ENCODE results near the gene DSC1.
"Not testable (repeated sequence)": the region's sequence is repeated elsewhere in the genome, so short reads cannot be mapped to it uniquely, and the experiment has no call there.

Gene DSC1

DNA sequence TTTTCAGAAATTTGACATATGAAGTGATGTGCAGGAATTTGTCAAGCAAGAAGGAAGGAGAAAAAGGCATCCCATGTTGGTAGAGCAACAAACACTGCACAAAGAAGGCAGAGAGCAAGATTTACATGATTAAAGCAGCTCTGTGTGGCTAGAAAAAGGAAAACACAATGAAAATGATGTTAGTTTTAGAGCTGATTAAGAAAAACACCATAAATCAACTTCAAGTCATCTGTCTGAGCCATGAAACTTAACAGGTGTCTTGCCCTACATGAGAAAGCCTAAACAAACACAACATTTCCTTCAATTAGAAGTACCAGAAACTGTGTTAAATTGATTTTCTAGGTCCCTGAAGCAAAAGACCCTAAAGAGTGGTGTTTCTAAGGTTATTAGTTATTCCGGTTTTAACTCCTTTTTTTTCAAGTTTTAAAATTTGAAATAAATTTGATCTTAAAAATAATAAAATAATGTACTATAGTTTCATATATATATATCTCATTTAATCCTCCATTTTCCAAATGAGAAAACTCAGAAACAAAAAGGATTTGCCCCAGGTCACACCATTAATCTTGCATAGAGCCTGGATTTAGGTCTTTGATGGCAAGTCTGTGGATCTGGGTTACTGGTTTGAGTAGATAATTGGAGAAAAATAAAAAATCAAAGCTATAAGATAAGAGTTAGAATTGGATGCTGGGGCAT is 8.6 kb upstream of the DSC1 start:
- no peak for DNase-seq

- no peak for DNase-seq
Measured at GRCh38 chr18:31170335-31170734, 7.7 kb upstream of the DSC1 start.

GRCh38 chr18:31162419-31162793 is 250 bp downstream of the DSC1 start:
- DNase-seq = no peak

GRCh38 chr18:31161757-31162418 is 768 bp downstream of the DSC1 start:
- no peak for DNase-seq

GRCh38 chr18:31156821-31157763 is 5.6 kb downstream of the DSC1 start:
- no peak for DNase-seq

DNA sequence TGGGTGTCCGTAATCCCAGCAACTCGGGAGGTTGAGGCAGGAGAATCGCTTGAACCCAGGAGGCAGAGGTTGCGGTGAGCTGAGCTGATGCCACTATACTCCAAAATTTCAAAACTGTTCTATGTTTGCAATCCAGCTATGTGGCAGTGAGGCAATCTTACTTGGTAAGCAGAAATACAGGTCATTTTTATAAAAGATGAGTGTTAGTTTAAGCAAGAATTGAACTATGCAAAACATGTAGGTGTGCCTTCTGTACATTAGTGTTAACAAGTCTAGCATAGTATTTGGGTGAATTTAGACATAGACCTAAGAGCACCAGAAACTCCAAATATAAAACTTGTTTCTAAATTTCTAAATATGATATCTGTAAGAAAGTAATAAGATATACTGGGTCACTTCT is 7.2 kb downstream of the DSC1 start:
- DNase-seq = no peak

DNA sequence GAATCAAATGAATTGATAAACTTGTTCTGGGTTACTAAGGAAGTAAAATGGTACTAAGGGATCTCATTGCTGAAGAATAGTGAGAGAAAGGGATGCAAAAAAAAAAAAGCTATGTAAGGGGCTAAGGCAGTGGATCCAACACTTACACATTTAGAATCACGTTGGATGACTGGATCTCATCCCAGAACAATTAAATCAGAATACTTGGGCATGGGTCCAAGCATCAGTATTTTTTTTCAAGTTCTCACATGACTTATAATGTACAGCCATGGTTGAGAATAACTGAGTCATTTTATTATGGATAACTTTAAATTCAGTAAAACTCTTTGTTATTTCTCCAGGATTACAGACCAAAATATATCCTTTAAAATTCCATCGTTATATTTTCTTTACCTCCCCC is 8.5 kb downstream of the DSC1 start:
- no peak for DNase-seq

GRCh38 chr18:31149351-31149750 is 13.3 kb downstream of the DSC1 start:
- no peak for DNase-seq

DNA sequence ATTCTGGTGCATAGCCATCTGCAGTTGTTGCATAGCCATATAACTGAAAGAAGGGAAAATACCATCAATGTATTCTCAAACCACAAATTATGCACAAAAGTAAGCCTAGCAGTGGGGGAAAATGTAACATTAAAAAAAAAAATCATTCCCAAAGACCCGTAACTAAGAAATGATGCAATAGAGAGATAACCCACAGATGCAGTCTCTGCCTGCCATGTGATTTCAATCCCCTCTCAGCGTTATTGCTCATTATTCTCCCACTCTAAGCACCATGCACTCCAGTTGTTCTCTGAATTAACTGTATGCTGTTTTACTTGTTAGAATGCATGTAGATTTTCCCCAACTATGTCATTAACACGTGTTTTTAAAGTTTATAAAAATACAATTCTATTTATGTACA is 14.1 kb downstream of the DSC1 start:
- no peak for DNase-seq

DNA sequence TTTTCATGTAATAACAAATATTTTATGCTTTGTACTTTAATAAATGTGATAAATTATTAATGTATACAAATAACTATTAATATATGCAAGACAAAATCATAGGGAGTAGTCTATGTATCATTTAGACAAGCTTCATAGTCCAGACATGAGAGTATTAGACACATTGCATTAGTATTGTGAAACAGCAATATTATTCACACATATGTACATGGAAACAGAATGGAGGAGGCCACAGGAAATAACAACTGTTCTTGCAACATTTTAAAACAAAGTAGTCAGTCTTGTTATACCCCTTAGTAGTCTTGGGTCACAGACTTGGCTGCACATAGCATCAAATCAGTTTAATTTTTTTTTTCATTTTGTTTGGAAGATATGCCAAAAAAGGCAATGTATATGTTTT is 15.8 kb downstream of the DSC1 start:
- DNase-seq = no peak

- DNase-seq = no peak
Measured at GRCh38 chr18:31143025-31143424, 19.6 kb downstream of the DSC1 start.

DNA sequence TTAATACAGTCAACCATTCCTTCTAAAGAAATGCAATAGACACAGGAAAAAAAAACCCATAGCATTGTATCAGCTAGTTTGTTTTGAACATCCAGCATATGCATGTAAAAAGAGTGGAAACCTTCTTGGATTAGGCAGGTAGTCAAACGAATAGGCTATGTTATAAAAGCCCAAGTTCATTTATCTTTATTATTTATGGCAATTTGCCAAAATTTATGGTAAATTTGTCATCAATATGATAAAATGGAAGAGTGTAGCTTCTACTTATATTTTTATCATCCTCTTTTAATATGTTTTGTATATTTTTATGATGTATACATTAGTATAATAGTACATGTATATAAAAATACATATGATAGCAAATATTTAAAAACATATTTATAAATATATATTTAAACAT is 23.9 kb downstream of the DSC1 start:
- DNase-seq = no peak

DNA sequence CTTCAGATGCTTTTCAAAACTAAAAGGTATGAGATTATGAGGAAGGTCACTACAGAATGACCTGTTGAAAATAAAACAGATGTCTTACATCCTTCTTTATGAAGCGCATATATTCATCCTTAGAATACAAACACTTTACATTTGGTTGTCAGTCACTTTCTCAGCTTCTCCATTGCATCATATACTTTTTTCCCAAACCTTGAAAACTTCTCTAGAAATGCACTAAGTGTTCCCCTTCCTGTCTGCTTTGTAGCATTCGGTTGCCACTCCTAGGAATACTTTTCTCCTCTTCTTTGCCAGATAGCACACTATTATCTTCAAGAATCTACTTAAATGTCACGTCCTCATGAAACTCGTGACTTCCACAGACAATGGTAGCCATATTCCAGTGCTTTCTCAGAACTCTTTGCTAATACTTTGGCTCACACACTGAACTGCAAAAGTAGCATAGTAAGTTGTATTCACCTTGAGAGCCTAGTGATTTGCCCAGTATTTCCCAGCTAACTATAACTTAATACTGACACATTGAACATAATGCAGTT is 27.6 kb downstream of the DSC1 start:
- no peak for DNase-seq

DNA sequence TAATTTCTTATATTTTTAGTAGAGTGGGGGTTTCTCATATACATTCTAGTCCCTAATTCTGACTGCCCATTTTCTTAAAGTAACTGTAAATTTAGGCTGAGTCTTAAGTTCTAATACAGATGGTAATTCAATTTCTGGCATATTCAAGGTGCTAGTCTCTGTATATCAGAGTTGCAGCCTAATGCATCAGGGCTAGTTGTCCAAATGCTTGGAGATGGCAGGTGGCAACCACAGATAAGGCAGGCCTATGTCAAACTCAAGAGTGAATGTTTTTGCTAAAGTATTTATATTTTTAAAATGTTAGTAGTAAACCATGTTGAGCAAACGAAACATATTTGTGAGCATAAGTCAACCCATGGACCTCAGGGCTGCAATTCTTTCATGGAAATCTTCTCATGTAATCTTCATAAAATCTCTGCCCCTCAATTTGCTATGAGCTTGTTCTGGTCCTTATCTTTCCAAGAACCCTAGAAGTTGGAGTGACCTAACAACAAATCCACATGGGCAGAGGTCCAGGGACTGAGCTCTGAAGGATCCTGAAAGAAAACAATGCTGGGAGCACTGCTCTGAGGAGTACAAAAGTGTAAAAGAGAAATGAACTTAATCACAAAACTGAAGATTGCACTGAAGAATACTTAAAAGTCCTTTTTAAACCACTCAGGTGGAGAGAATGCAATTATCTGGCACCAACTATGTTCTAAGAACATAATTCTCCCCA is 33.1 kb downstream of the DSC1 start:
- no peak for DNase-seq

GRCh38 chr18:31125878-31126277 is 36.8 kb downstream of the DSC1 start:
- no peak for DNase-seq

DNA sequence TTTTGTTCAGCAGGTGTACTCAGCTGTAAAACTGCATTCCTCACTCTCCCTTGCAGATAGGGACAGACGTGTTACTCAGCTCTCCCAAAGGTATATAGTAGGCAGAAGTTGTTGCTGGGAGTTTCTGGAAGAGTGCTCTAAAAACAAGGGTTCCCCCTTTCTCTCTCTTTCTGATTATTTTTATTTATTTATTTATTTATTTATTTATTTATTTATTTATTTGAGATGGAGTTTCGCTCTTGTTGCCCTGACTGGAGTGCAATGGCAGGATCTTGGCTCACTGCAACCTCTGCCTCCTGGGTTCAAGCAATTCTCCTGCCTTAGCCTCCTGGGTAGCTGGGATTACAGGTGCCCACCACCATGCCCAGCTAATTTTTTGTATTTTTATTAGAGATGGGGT is 39.5 kb downstream of the DSC1 start:
- DNase-seq = not testable (repeated sequence)

- DNase-seq = no peak
Measured at GRCh38 chr18:31120594-31120993, 42.1 kb downstream of the DSC1 start.

DNA sequence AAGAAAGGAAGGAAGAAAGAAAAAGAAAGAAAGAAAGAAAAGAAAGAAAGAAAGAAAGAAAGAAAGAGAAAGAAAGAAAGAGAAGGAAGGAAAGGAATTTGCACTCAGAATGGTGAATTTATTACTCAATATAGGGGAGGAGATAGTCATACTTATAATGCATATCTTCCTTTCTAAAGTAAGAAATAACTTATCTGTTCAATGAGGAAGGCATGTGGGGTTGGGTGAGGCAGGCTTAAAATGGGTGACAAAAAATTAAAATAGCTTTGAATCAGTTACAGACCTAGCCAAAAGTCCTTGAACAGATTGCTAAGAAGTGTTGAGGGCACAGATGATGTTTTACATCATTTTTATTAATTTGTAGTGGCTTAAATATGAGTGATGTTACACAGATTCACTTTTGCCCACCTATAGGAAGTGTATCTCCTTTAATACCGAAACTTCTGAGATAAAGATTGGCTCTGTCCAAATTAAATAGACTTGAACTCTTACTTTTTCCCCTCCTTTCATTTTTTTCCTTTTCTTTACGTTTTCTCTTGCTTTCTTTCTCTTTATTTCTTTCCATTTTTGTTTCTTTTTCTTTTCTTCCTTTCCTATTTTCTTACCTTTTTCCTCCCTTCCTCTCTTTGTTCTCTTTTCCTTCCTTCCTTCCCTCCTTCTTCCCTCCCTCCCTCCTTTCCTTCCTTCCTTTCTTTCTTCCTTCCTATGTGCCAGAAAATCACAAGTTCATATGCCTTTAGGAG is 45.6 kb downstream of the DSC1 start:
- DNase-seq = no peak

GRCh38 chr18:31112804-31113203 is 49.9 kb downstream of the DSC1 start:
- DNase-seq = no peak

- DNase-seq = no peak
Measured at GRCh38 chr18:31105733-31106132, 56.9 kb downstream of the DSC1 start.

DNA sequence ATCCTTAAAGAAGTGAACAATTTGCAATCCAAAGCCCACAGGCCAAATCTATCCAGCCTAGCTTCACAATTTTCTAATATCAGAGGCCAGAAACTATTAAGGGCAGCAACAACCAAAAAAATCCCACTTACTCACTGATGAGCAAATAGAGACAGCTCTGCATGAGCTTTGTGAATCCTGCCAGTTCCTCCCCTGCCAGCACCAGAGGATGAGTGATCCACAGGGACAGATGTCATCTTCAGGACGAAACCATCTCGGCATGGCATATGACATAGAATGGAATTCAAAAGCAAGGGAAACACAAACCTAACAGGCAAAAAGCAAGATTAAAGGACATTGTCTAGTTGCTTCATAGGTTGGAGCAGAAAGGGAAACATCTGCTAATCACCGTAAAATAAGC is 58.2 kb downstream of the DSC1 start:
- no peak for DNase-seq

DNA sequence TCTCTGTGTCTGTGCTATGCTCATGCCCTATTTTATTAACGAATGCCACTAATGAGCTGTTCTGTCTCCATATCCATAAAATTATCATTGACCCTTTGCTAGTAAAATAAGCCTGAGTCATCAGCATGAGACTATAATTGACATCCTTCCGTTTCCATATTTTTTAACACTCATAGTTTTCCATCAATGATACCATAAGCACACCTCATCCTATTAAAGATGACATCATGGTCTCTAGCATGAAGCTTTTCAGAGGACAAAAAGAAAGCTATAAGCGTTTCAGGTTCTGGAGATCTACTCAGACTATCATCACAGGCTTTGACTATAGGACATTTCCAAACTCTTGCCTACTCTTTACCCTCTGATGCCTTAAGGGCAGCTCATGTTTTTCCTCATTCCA is 59.2 kb downstream of the DSC1 start:
- no peak for DNase-seq
